Measurements from ENCODE around the gene PIK3R5.
A peak's percentile ranks its signal among the peaks of the same experiment; 100 is the strongest.

The PIK3R5 gene

GRCh38 chr17:8922451-8922850, 43.1 kb downstream of the PIK3R5 start:
- no peak for DNase-seq

GRCh38 chr17:8921147-8921546, 44.4 kb downstream of the PIK3R5 start:
- DNase-seq = no peak

GRCh38 chr17:8918807-8919465, 46.6 kb downstream of the PIK3R5 start:
- DNase-seq = no peak

DNA sequence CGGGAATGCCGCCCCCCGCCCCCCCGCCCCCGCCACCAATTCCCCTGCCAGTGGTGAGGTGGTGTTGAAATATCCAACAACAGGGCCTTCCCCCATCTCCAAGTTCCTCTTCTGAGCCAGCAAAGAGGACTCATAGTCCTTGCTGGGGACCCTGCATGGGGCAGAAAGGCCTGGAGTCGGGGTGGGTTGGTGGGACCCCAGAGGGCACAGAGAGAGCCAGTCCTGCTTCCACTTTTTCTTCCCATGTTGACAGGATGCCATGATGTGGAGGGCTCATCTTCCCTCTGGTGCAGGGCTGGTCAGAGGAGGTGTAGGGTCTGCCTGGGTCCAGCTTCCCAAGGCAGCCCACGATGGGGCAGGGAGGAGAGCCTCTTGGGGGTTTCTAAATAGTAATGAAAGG, 49.0 kb downstream of the PIK3R5 start:
- DNase-seq = no peak

- DNase-seq = no peak
Measured at GRCh38 chr17:8914554-8914953, 51.0 kb downstream of the PIK3R5 start.

GRCh38 chr17:8913879-8914278, 51.6 kb downstream of the PIK3R5 start:
- DNase-seq = no peak

- no peak for DNase-seq
Measured at GRCh38 chr17:8913091-8913490, 52.4 kb downstream of the PIK3R5 start.

GRCh38 chr17:8912084-8912981, 53.2 kb downstream of the PIK3R5 start:
- DNase-seq = no peak

GRCh38 chr17:8910969-8911604, 54.4 kb downstream of the PIK3R5 start:
- no peak for DNase-seq

DNA sequence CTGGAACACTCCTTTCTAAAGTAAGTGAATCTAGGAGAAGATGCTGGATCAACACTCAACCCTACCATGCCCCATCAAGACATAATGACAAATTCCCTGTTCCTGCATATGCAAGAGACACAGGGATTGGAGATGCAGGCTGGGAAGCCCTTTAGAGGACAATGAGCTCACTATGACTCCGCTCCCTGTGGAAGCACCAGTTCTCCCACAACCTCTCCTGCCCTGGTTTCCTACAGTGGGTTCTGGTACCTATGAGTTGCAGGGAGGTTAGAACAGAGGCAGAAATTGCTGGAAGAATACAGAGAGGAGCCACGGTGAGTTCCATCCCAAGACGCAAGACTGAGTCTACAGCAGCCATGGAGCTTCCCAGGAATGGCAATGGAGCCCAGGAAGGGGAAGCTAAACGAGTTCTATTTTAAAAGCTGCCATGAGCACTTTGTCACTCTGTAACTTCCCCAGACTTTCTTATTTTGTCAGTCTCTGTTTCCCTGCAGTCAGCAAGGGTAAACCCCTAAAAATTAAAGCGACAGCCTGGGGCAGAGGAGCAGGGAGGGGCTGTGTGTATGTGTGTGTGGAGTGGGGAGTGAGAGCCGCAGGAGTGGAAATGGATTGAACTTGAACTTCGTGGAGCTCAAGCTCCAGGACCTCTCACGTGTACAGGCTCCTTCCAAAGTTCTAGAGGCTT, 55.8 kb downstream of the PIK3R5 start:
- DNase-seq = no peak

GRCh38 chr17:8905331-8905730, 60.2 kb downstream of the PIK3R5 start:
- no peak for DNase-seq

GRCh38 chr17:8904686-8905085, 60.8 kb downstream of the PIK3R5 start:
- no peak for DNase-seq

DNA sequence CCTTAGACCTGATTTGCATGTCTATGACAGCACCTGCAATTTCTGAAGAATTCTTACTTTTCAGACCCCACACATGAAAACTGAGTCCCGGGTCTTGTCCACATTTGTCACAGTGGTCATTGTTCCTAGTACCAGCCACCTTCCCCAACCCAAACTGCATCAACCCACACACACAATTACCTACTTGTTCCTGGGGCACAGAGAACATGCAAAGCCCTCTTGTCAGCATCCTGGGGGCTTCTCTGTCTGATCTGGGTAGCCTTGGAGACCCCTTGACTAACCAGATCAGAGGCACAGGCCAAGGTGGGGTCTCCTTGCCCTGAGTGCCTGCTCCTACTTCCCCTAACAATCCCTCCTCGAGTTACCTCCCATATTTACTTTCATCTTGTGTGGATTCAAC, 61.3 kb downstream of the PIK3R5 start:
- no peak for DNase-seq

- no peak for DNase-seq
Measured at GRCh38 chr17:8900626-8901585, 64.6 kb downstream of the PIK3R5 start.

- DNase-seq = no peak
Measured at GRCh38 chr17:8900207-8900606, 65.3 kb downstream of the PIK3R5 start.

- no peak for DNase-seq
Measured at GRCh38 chr17:8898636-8899035, 66.9 kb downstream of the PIK3R5 start.

GRCh38 chr17:8898126-8898525, 67.4 kb downstream of the PIK3R5 start:
- DNase-seq = no peak

- no peak for DNase-seq
Measured at GRCh38 chr17:8896641-8897635, 68.6 kb downstream of the PIK3R5 start.

DNA sequence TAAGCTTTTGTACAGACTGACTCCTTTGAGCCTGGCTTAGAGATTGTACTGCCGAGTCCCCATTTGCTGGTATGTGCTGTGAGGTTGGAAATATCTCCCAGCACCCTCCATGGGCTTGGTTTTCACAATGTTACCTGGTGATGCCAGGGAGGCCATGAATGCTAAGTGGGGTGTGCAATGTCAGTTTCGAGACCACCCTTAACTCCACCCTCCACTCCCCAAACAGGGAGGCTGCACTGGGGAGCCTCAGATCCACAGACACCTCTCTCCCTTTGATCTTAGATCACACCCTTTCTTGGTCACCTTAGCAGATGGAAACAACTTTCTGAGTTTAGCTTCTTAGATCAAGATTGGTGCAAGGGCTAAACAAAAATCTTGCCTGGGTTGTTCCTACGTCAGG, 69.4 kb downstream of the PIK3R5 start:
- no peak for DNase-seq

GRCh38 chr17:8894673-8895578, 70.6 kb downstream of the PIK3R5 start:
- peak; percentile 47 for DNase-seq

Measured in activated gamma-delta T cell treated with Interleukin-2 at 50 U/mL for 16 hours (primary cell).